GM18519 (cell line): ENCODE results near the gene AUTS2.

Source experiments
- ATAC-seq: cut with Tn5 transposase; IDR thresholded peaks from one replicate; pipeline ENCODE4 v1.9.1; 2021; ENCODE audit warnings: mild to moderate bottlenecking, moderate library complexity; ENCODE audit not compliant: unreplicated experiment, low FRiP score

The AUTS2 gene

GRCh38 chr7:69682518-69682917, 84.2 kb downstream of the AUTS2 start:
- ATAC-seq: no peak

GRCh38 chr7:69683002-69683401, 84.7 kb downstream of the AUTS2 start:
- ATAC-seq: no peak

- ATAC-seq: no peak
These were observed 86.4 kb downstream of the AUTS2 start for GRCh38 chr7:69684369-69685292.

GRCh38 chr7:69685293-69685631, 87.0 kb downstream of the AUTS2 start:
- no peak for ATAC-seq

- no peak for ATAC-seq
These were observed 88.1 kb downstream of the AUTS2 start for GRCh38 chr7:69686366-69686765.

GRCh38 chr7:69687739-69688433, 89.6 kb downstream of the AUTS2 start:
- ATAC-seq: no peak

- no peak for ATAC-seq
These were observed 92.1 kb downstream of the AUTS2 start for GRCh38 chr7:69690329-69690728.

- ATAC-seq: no peak
These were observed 93.1 kb downstream of the AUTS2 start for GRCh38 chr7:69691327-69691726.

- no peak for ATAC-seq
These were observed 93.5 kb downstream of the AUTS2 start for GRCh38 chr7:69691734-69692133.

GRCh38 chr7:69692611-69693010, 94.3 kb downstream of the AUTS2 start:
- peak; percentile 7 for ATAC-seq

GRCh38 chr7:69693042-69693441, 94.8 kb downstream of the AUTS2 start:
- ATAC-seq: peak; percentile 32

- ATAC-seq: peak; percentile 65
These were observed 97.8 kb downstream of the AUTS2 start for GRCh38 chr7:69696054-69696591.

GRCh38 chr7:69696686-69697685, 98.7 kb downstream of the AUTS2 start:
- no peak for ATAC-seq

GRCh38 chr7:69698109-69698825, 100.0 kb downstream of the AUTS2 start:
- ATAC-seq: no peak

- ATAC-seq: no peak
These were observed 101.7 kb downstream of the AUTS2 start for GRCh38 chr7:69699931-69700330.

- ATAC-seq: no peak
These were observed 102.1 kb downstream of the AUTS2 start for GRCh38 chr7:69700331-69700730.

- ATAC-seq: no peak
These were observed 103.0 kb downstream of the AUTS2 start for GRCh38 chr7:69701288-69701687.

- ATAC-seq: no peak
These were observed 104.1 kb downstream of the AUTS2 start for GRCh38 chr7:69702357-69702756.

- ATAC-seq: no peak
These were observed 104.8 kb downstream of the AUTS2 start for GRCh38 chr7:69703099-69703498.

- no peak for ATAC-seq
These were observed 107.8 kb downstream of the AUTS2 start for GRCh38 chr7:69706070-69706469.
